H1 (cell line): ENCODE measurements around the gene KCNK3. TPM values are rescaled to one million over a fixed set of nuclear protein-coding genes. Genes with fewer than 3 reads are reported as not detected.

Source experiments
- CTCF ChIA-PET: fragments of 300-600 bp; sonication (Branson Sonifier 250); formaldehyde crosslinking; loops from one replicate; lab custom pipeline; 2021; ENCODE audit not compliant: partially characterized antibody; lab: Charles Lee
- POLR2A ChIA-PET: fragments of 300-600 bp; sonication (Branson Sonifier 250); formaldehyde crosslinking; loops from one replicate; lab custom pipeline; 2021; ENCODE audit warnings: inconsistent platforms; ENCODE audit not compliant: partially characterized antibody; lab: Charles Lee
- DNase-seq, 2 experiments: peaks; one replicate each; pipeline versions ENCODE4 v3.0.0 to v3.0.0-alpha.2; 2010 to 2022; ENCODE audit warnings: low spot score in 2 of 2, low read depth in 1 of 2, mixed read lengths in 1 of 2
- FAIRE-seq: peaks from 2 replicates; lab custom pipeline; 2011; peaks lifted over from hg19 to GRCh38; lab: Jason Lieb, UNC
- H2AFZ ChIP-seq: 2 replicates; pipeline ENCODE4 v1.8.1; 2012; ENCODE audit warnings: low read length, inconsistent platforms
- H2AK5ac ChIP-seq: 2 replicates; pipeline ENCODE4 v1.6.1; 2013; ENCODE audit warnings: low read depth, low read length
- H2BK120ac ChIP-seq: replicated peaks from 2 replicates; pipeline ENCODE3; 2013; ENCODE audit warnings: low read depth, low read length, inconsistent platforms
- H2BK12ac ChIP-seq: 2 replicates; pipeline ENCODE4 v1.6.1; 2013; ENCODE audit warnings: low read depth, low read length
- H2BK15ac ChIP-seq: 2 replicates; pipeline ENCODE4 v1.6.1; 2013; ENCODE audit warnings: low read length
- H2BK20ac ChIP-seq: 2 replicates; pipeline ENCODE4 v1.6.1; 2013; ENCODE audit warnings: low read length
- H2BK5ac ChIP-seq: 2 replicates; pipeline ENCODE4 v1.6.1; 2013; ENCODE audit warnings: low read depth, low read length
- H3K14ac ChIP-seq: 2 replicates; pipeline ENCODE4 v1.6.1; 2013; ENCODE audit warnings: inconsistent platforms; ENCODE audit not compliant: insufficient read length
- H3K18ac ChIP-seq: 2 replicates; pipeline ENCODE4 v1.6.1; 2013; ENCODE audit warnings: low read length; ENCODE audit errors: extremely low read depth
- H3K23ac ChIP-seq: 2 replicates; pipeline ENCODE4 v1.6.1; 2013; ENCODE audit warnings: inconsistent platforms; ENCODE audit not compliant: insufficient read length
- H3K23me2 ChIP-seq: 2 replicates; pipeline ENCODE4 v1.6.1; 2013; ENCODE audit warnings: low read depth, low read length
- H3K27ac ChIP-seq: 2 replicates; pipeline ENCODE4 v1.6.1; 2011; ENCODE audit warnings: low read depth, low read length, inconsistent platforms
- H3K27me3 ChIP-seq, 4 experiments: replicated peaks in 1 of 4; 1 replicate in 1 of 4; 2 replicates in 3 of 4; pipeline versions ENCODE4 v1.6.1 to v1.8.1; 2011 to 2013; ENCODE audit warnings: low read length in 3 of 4, mild to moderate bottlenecking in 3 of 4, inconsistent platforms in 2 of 4, mixed read lengths in 2 of 4, moderate library complexity in 1 of 4; ENCODE audit not compliant: control insufficient read depth in 3 of 4, insufficient read depth in 3 of 4; ENCODE audit errors: extremely low read depth in 1 of 4
- H3K36me3 ChIP-seq, 4 experiments: 2 replicates each; pipeline versions ENCODE4 v1.6.1 to v1.8.1; 2011 to 2013; ENCODE audit warnings: mild to moderate bottlenecking in 4 of 4, low read length in 3 of 4, moderate library complexity in 2 of 4, control low read depth in 1 of 4, inconsistent platforms in 1 of 4; ENCODE audit not compliant: insufficient read depth in 4 of 4, control insufficient read depth in 2 of 4
- H3K4ac ChIP-seq: replicated peaks from 2 replicates; pipeline ENCODE3; 2013; ENCODE audit warnings: low read length, low read depth, mixed read lengths, inconsistent platforms; ENCODE audit not compliant: insufficient read length
- H3K4me1 ChIP-seq, 4 experiments: replicated peaks in 1 of 4; 1 replicate in 1 of 4; 2 replicates in 3 of 4; pipeline versions ENCODE4 v1.6.1 to v1.8.1; 2011 to 2013; ENCODE audit warnings: low read length in 3 of 4, inconsistent platforms in 2 of 4, mixed read lengths in 1 of 4; ENCODE audit not compliant: insufficient read depth in 4 of 4, control insufficient read depth in 3 of 4
- H3K4me2 ChIP-seq, 2 experiments: 2 replicates each; pipeline versions ENCODE4 v1.6.1 to v1.8.1; 2011 to 2013; ENCODE audit warnings: low read depth in 2 of 2, low read length in 2 of 2, control low read depth in 1 of 2, inconsistent platforms in 1 of 2, mild to moderate bottlenecking in 1 of 2; ENCODE audit not compliant: insufficient read depth in 1 of 2
- H3K4me3 ChIP-seq, 4 experiments: fragments of 200-600, 300-600 bp in 1 of 4; sonication (generic), shearing (Covaris generic), sonication (Bioruptor Twin) in 1 of 4; 2 replicates each; pipeline versions ENCODE4 v1.5.1 to v1.8.1; 2011 to 2016; ENCODE audit warnings: low read length in 4 of 4, low read depth in 3 of 4, control low read depth in 2 of 4, inconsistent platforms in 2 of 4, mild to moderate bottlenecking in 2 of 4, mixed read lengths in 1 of 4, moderate library complexity in 1 of 4; ENCODE audit not compliant: insufficient read depth in 2 of 4; ENCODE audit errors: extremely low read depth in 1 of 4
- H3K56ac ChIP-seq: replicated peaks from 2 replicates; pipeline ENCODE3; 2013; ENCODE audit warnings: low read depth, mild to moderate bottlenecking, mixed read lengths, low read length, inconsistent platforms; ENCODE audit not compliant: insufficient read length
- H3K79me1 ChIP-seq: 2 replicates; pipeline ENCODE4 v1.6.1; 2013; ENCODE audit warnings: low read depth, low read length, control low read depth
- H3K79me2 ChIP-seq, 2 experiments: 2 replicates each; pipeline versions ENCODE4 v1.6.1 to v1.8.1; 2012 to 2013; ENCODE audit warnings: low read length in 2 of 2, mild to moderate bottlenecking in 2 of 2, inconsistent platforms in 1 of 2; ENCODE audit not compliant: insufficient read depth in 2 of 2, control insufficient read depth in 1 of 2
- H3K9ac ChIP-seq, 4 experiments: replicated peaks in 1 of 4; 1 replicate in 1 of 4; 2 replicates in 3 of 4; pipeline versions ENCODE4 v1.6.1 to v1.8.1; 2011 to 2013; ENCODE audit warnings: low read depth in 3 of 4, low read length in 3 of 4, control low read depth in 2 of 4, mild to moderate bottlenecking in 2 of 4, moderate library complexity in 2 of 4, inconsistent platforms in 1 of 4; ENCODE audit errors: extremely low read depth in 1 of 4
- H3K9me3 ChIP-seq, 2 experiments: 2 replicates each; pipeline versions ENCODE4 v1.6.1 to v1.8.1; 2012 to 2013; ENCODE audit warnings: mild to moderate bottlenecking in 2 of 2, moderate library complexity in 2 of 2, control low read depth in 1 of 2, inconsistent platforms in 1 of 2, low read depth in 1 of 2, low read length in 1 of 2, mixed read lengths in 1 of 2; ENCODE audit not compliant: insufficient read depth in 2 of 2
- H4K20me1 ChIP-seq, 2 experiments: replicated peaks in 1 of 2; 2 replicates each; pipeline versions ENCODE3 to v1.8.1; 2011 to 2013; ENCODE audit warnings: inconsistent platforms in 2 of 2, low read length in 2 of 2, mild to moderate bottlenecking in 1 of 2; ENCODE audit not compliant: insufficient read depth in 2 of 2, control insufficient read depth in 1 of 2
- H4K5ac ChIP-seq: 2 replicates; pipeline ENCODE4 v1.6.1; 2013; ENCODE audit warnings: low read length, low read depth, mixed read lengths, inconsistent platforms; ENCODE audit not compliant: insufficient read length
- H4K8ac ChIP-seq: 2 replicates; pipeline ENCODE4 v1.8.0; 2013; ENCODE audit warnings: mild to moderate bottlenecking, moderate library complexity, low read length, inconsistent platforms; ENCODE audit not compliant: insufficient read depth; ENCODE audit errors: extremely low read depth
- H4K91ac ChIP-seq: replicated peaks from 2 replicates; pipeline ENCODE3; 2013; ENCODE audit warnings: low read length, mixed read lengths, inconsistent platforms; ENCODE audit not compliant: insufficient read length
- KDM1A ChIP-seq: fragments of 200-600, 300-600 bp; sonication (generic); IDR thresholded peaks from 2 replicates; pipeline ENCODE4 v1.7.1; 2016; ENCODE audit warnings: mild to moderate bottlenecking, low read length, borderline replicate concordance
- RNF2 ChIP-seq: fragments of 200-900, 300-1000 bp; sonication (generic); IDR thresholded peaks from 2 replicates; pipeline ENCODE4 v1.7.1; 2016; ENCODE audit warnings: borderline replicate concordance, low read depth, mild to moderate bottlenecking, antibody characterized with exemption, low read length; ENCODE audit not compliant: poor library complexity, severe bottlenecking; ENCODE audit errors: missing control alignments
- RXRA ChIP-seq: IDR thresholded peaks from 2 replicates; pipeline ENCODE4 v1.6.1; 2011; ENCODE audit warnings: low read depth, mild to moderate bottlenecking, low read length, moderate library complexity; ENCODE audit not compliant: insufficient read depth
- TCF12 ChIP-seq: IDR thresholded peaks from 2 replicates; pipeline ENCODE4 v1.6.1; 2011; ENCODE audit warnings: low read depth, mild to moderate bottlenecking, low read length
- WGBS, 2 experiments: shearing (Covaris generic) in 1 of 2; methylation state at CpG; one replicate each; pipeline versions ENCODE4 v1.1.6 to v1.1.7; 2013 to 2015; ENCODE audit warnings: low lambda C conversion rate in 2 of 2, mixed read lengths in 2 of 2, inconsistent platforms in 1 of 2, low coverage in 1 of 2, missing lambda C conversion rate in 1 of 2; ENCODE audit not compliant: insufficient replicate concordance in 2 of 2, insufficient coverage in 1 of 2, insufficient read length in 1 of 2; ENCODE audit errors: extremely low coverage in 1 of 2, missing lambda C conversion rate in 1 of 2; 5-methylcytosine and 5-hydroxymethylcytosine counted together
- polyA plus RNA-seq, 7 experiments: library from polyadenylated mRNA; depleted of rRNA in 3 of 7; stranded (reverse) in 5 of 7; unstranded in 2 of 7; fragments of >200 nt in 5 of 7; fragments of 200-250 nt in 2 of 7; gene quantifications; 1 replicate in 5 of 7; 2 replicates in 1 of 7; 4 replicates in 1 of 7; pipeline versions ENCODE4 v1.2.1 to v1.2.3, GENCODE V29; 2011 to 2013; ENCODE audit warnings: missing spikeins in 2 of 7, mixed read lengths in 2 of 7
- total RNA-seq: library from RNA; stranded (reverse); fragmentation: NEBNext Ultra II Directional; extraction: Animal tissue kit (Norgen Biotek cat#: 25700); gene quantifications from 2 replicates; pipeline ENCODE4 v1.2.1, GENCODE V29; 2021

Gene KCNK3
- total and polyA plus RNA-seq, 2 of the 8 experiments (the other 6 are each of a cell fraction or from before 2014, with no cell fraction given) = 0.29 to 0.30 TPM

DNA sequence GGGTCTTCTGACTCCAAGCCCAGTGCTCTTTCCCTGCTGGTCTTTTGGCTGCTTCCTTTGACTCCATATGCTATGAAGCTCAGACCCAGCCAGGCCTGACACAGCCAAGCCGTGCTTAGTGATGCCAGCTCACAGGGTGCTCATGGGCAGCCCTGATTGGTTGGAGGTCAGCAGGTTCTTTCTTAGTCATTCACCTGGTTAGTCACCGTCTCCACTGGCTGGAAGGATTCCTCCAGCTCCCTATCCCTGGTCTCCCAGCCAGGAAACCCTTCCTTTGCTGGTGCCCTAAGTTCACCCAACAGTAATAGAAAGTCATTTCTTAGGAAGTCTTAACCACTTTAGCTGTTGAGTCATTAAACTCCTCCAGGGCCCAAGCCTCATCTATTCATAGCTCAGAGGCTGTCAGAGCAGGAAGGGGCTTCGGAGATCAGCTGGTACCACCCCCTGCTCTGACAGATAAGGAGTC, 3.9 kb downstream of the KCNK3 start:
- Histone ChIP-seq H2BK20ac (no peak overlapping the region), H2BK120ac (no peak overlapping the region), H3K36me3 (no peaks in the 10 kb centered on the region), H3K18ac (no peak overlapping the region), H3K14ac (no peak overlapping the region), H3K4me1 (peaks cover 0 to 16% (median 11%) of the 10 kb centered on the region in 4 experiments; a peak in 6 of 7 replicates), H3K4me2 (no peak overlapping the region), H3K27me3 (peaks cover 25 to 43% (median 38%) of the 10 kb centered on the region in 4 experiments), H3K9ac (no peak overlapping the region), H2AK5ac (no peak overlapping the region), H4K8ac (no peak overlapping the region), H3K56ac (no peak overlapping the region), H3K23ac (no peak overlapping the region), H4K20me1 (peaks cover 0 to 9% of the 10 kb centered on the region in 2 experiments), H3K27ac (no peak overlapping the region), H3K23me2 (peaks cover 13% of the 10 kb centered on the region; the same call in 1 of the 2 replicates), H3K9me3 (no peaks in the 10 kb centered on the region), H3K4me3 (no peak overlapping the region), H3K79me2 (no peaks in the 10 kb centered on the region), H2AFZ (no peak overlapping the region), H4K5ac (no peak overlapping the region), H3K4ac (no peak overlapping the region), H2BK15ac (no peak overlapping the region), H2BK12ac (no peak overlapping the region), H2BK5ac (no peak overlapping the region), H3K79me1 (no peaks in the 10 kb centered on the region), H4K91ac (no peak overlapping the region)
- peak in 1 of 2 experiments; percentile 47 for DNase-seq
- ChIA-PET CTCF (interaction anchor here (0.8 to 1.2 kb wide), 3 partner anchors 44 to 90 kb away, joined by 3 to 4 read pairs (median 4); no protein-coding TSS in a partner anchor), POLR2A (interaction anchor here (1.2 kb wide), 1 partner anchor 14 kb away, joined by 3 read pairs; no protein-coding TSS in a partner anchor)
- WGBS, 2 experiments = 63% methylated on average over 3 of the region's 3 CpGs; no CpG with 5 or more reads in 1 of the 2 experiments
- FAIRE-seq = no peak
- no peak for TF ChIP-seq KDM1A
- no peak for TF ChIP-seq RNF2
- TF ChIP-seq RXRA = no peak
- no peak for TF ChIP-seq TCF12
